ENCODE data around the gene HESX1.

The HESX1 gene

GRCh38 chr3:57199895-57200297 is at the start of gene HESX1:
Gene HESX1, minus strand, starts transcription at chr3:57199978. Its CDS starts 60 bp downstream, at chr3:57199918.
- DNase-seq, result no peak

- DNase-seq, result no peak
Observed at GRCh38 chr3:57244946-57245345, 45.2 kb upstream of the HESX1 start.

GRCh38 chr3:57234613-57235575 is 35.1 kb upstream of the HESX1 start:
- no peak for DNase-seq

GRCh38 chr3:57233799-57234198 is 34.0 kb upstream of the HESX1 start:
- DNase-seq, result no peak

GRCh38 chr3:57230006-57230405 is 30.2 kb upstream of the HESX1 start:
- no peak for DNase-seq

GRCh38 chr3:57227930-57228751 is 28.4 kb upstream of the HESX1 start:
- peak in 1 of 2 donors; percentile 37 for DNase-seq

GRCh38 chr3:57227204-57227929 is 27.6 kb upstream of the HESX1 start, which contains the start of gene APPL1:
Gene APPL1, plus strand, starts transcription at chr3:57227729. Its CDS starts 155 bp downstream, at chr3:57227884.
- DNase-seq, result peak; percentile 66 to 69

GRCh38 chr3:57226176-57226575 is 26.4 kb upstream of the HESX1 start:
- peak in 1 of 2 donors; percentile 68 for DNase-seq

GRCh38 chr3:57224856-57225255 is 25.1 kb upstream of the HESX1 start:
- no peak for DNase-seq

- DNase-seq, result no peak
Observed at GRCh38 chr3:57221883-57222282, 22.1 kb upstream of the HESX1 start.

GRCh38 chr3:57206423-57206822 is 6.6 kb upstream of the HESX1 start:
- no peak for DNase-seq

GRCh38 chr3:57194641-57195040 is 5.1 kb downstream of the HESX1 start:
- DNase-seq, result no peak

- no peak for DNase-seq
Observed at GRCh38 chr3:57192028-57192427, 7.8 kb downstream of the HESX1 start.

GRCh38 chr3:57184526-57184925 is 15.3 kb downstream of the HESX1 start:
- DNase-seq, result no peak

- no peak for DNase-seq
Observed at GRCh38 chr3:57179580-57180410, 20.0 kb downstream of the HESX1 start.

GRCh38 chr3:57176045-57176444 is 23.7 kb downstream of the HESX1 start:
- no peak for DNase-seq

- no peak for DNase-seq
Observed at GRCh38 chr3:57173687-57174086, 26.1 kb downstream of the HESX1 start.

GRCh38 chr3:57170946-57171345 is 28.8 kb downstream of the HESX1 start:
- no peak for DNase-seq

GRCh38 chr3:57169872-57170623 is 29.7 kb downstream of the HESX1 start:
- DNase-seq, result peak; percentile 29 to 41

GRCh38 chr3:57169108-57169507 is 30.7 kb downstream of the HESX1 start:
- no peak for DNase-seq

GRCh38 chr3:57168151-57168550 is 31.6 kb downstream of the HESX1 start:
- DNase-seq, result no peak

All from bone marrow (tissue), 2 donors.